HFF-Myc (cell line): Measurements from ENCODE around the gene LCE4A.

ENCODE experiments used
- DNase-seq: peaks from one replicate; pipeline ENCODE4 v3.0.0-alpha.2; 2011; ENCODE audit warnings: low read depth; ENCODE audit errors: extremely low read depth
- H3K4me3 ChIP-seq: replicated peaks from 2 replicates; pipeline ENCODE4 v1.5.1; 2011; ENCODE audit warnings: low read depth, mild to moderate bottlenecking, control low read depth, low read length
- TF ChIP-seq, protein P1 (sequence below): IDR thresholded peaks from 2 replicates; pipeline ENCODE4 v1.5.1; 2012; ENCODE audit warnings: mild to moderate bottlenecking, low read depth, low read length, control low read depth; ENCODE audit errors: missing control alignments

Gene LCE4A

DNA sequence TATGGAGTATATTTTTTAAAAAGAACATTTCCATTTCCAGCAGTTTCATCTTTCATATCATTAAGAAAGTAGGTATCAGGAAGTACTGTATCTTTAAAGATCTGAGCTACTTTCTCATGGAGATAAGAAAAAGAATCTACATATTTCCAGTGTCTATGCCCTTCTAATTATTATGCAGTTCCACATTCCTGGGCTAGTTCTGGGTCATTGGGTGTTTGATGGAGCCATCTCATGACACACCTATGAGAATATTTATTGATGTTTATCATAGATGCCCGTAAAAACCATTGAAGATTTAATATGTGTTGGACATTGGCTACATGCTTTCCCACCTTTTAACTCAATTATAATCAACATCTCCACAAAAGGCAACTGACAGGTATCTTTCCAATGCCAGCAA, 21.0 kb downstream of the LCE4A start:
- H3K4me3 ChIP-seq = no peak overlapping the region
- TF ChIP-seq, protein P1, sequence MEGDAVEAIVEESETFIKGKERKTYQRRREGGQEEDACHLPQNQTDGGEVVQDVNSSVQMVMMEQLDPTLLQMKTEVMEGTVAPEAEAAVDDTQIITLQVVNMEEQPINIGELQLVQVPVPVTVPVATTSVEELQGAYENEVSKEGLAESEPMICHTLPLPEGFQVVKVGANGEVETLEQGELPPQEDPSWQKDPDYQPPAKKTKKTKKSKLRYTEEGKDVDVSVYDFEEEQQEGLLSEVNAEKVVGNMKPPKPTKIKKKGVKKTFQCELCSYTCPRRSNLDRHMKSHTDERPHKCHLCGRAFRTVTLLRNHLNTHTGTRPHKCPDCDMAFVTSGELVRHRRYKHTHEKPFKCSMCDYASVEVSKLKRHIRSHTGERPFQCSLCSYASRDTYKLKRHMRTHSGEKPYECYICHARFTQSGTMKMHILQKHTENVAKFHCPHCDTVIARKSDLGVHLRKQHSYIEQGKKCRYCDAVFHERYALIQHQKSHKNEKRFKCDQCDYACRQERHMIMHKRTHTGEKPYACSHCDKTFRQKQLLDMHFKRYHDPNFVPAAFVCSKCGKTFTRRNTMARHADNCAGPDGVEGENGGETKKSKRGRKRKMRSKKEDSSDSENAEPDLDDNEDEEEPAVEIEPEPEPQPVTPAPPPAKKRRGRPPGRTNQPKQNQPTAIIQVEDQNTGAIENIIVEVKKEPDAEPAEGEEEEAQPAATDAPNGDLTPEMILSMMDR = no peak
- DNase-seq = no peak

DNA sequence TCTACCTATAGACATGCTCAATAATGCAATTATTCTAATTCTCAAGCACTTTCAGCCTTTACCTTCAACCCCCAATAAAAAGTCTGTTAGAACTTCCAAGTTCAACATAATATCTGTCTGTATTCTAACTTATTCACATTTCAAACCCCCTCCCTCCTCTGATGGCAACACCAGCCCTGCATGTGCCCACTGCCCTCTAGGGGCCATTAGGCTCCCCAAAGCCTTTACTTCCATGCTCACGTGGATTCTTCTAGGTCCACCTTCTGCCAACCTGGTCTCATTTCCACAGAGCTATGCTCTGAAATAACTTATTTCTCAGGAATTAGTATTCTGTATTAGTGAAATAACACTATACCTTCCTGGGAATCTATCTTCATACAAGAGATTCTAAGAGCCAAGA, 27.7 kb downstream of the LCE4A start:
- TF ChIP-seq, protein P1 = no peak
- DNase-seq = no peak
- H3K4me3 ChIP-seq = no peak overlapping the region

DNA sequence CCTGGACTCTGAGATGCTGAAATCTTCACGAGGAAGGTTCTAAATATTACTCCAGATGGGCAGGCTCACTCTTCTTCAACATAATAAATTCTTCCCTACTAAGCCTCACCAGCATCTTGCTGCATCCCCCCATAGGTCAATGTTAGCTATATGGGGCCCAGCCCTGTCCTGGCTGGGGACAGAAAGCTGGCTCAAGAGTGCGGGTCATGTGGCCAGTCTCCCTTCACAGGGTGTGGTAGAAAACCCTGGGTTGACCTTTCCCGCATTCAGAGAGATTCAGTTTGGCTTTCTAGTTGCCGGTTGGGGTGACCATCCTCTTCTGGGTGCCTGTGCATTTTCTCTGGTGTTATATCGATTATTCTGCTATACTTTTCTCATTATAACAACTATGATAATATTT, 30.0 kb downstream of the LCE4A start:
- TF ChIP-seq, protein P1 = no peak
- H3K4me3 ChIP-seq = no peak overlapping the region
- no peak for DNase-seq

DNA sequence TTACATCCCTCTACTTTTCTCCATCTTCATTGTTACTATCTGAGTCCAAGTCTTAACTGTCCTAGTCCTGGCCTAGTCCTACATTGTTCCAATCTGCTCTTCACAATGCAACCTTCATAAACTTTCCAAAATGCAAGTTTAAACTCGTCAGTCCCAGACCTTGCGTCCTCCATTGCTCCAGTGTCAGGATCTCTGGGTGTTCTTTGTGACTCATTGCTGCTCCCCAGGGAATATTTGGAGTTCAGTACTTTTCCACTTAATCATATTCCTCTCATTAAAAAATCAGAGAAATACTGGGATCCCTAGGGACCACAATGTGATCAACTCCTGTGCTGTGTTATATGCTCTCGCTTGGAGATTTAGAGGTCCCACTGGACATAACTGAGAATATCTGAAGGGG, 31.9 kb downstream of the LCE4A start:
- H3K4me3 ChIP-seq = no peak overlapping the region
- TF ChIP-seq, protein P1 = no peak
- DNase-seq = no peak

DNA sequence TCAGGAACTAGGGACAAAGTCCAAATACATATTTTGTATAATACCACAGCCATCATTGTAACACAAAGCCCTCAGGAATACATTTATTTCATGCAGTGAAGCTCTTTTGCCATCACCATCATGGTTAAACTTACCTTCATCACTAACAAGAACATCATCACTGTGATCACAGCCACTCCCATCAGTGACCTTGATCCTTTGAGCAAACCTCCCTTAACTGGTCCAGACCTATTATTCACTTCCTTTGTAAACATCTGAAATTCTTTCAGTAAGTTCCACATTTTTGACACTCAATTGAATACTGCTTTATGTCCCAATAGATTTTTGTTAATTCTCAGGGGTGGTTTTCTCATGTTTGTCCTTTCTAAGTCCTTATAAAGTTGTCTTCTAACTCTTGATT, 33.7 kb downstream of the LCE4A start:
- no peak for DNase-seq
- no peak overlapping the region for H3K4me3 ChIP-seq
- TF ChIP-seq, protein P1 = no peak

DNA sequence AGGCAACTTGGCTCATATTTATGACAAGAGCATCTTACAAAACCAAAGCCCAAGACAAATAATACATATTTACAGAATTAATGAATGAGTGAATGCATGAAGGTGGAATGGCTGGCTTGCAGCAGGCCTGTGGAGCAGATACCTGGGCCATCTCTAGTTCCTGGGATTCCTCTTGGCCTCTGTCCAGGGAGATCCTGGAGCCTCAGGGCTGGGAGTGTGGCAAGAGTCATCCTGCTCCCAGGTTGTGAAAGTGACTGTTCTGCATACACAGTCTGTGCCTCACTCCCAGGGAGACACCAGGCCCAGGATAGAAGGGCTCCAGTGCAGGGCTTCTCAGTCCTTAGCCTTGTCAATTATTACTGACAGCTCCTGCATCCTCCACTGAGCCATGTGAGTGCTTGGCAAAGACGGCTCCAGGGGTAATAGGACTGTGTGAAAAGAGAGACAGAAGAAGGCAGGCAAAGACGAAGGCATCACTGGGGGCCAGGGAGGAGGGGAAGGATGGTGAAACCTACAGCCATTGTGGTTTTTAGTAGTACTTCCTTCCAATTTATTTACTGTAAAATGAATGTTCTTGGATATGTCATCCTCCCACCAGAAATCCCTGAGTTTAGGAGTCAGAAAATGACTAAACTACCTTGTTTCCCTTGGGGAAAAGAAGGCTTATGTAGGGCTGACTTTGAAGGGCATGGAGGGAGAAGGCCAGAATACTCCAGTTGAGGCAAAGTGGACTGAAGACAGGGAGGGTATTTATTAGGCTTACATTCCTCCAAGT, 35.6 kb downstream of the LCE4A start:
- TF ChIP-seq, protein P1 = no peak
- no peak for DNase-seq
- H3K4me3 ChIP-seq = no peak overlapping the region

DNA sequence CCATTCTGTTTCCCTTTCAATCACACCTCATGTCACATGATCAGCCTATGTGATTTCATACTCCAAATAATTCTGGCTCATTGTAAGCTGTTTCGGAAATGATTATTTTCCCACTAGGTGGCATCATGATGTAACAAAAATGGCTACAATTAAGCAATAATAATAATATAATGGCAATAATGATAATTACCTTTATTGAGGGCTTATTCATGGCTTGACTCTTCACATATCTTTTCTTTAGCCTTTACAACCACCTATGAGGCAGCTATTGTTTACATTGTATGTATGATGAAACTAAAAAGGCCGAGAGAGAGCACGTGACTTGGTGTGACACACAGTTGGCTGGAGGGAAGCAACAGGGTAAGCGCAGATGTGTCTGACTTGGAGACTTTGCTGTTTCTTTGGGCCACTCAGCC, 37.3 kb downstream of the LCE4A start:
- TF ChIP-seq, protein P1 = no peak
- DNase-seq = no peak
- H3K4me3 ChIP-seq = no peak overlapping the region
